Measurements from ENCODE around the gene AANAT. TPM values are rescaled to one million over a fixed set of nuclear protein-coding genes. Genes with fewer than 3 reads are reported as not detected.
A peak's percentile ranks its signal among the peaks of the same experiment; 100 is the strongest.

Gene AANAT
- total and polyA plus RNA-seq, 11 donors = 0.19 TPM; not detected in 10

DNA sequence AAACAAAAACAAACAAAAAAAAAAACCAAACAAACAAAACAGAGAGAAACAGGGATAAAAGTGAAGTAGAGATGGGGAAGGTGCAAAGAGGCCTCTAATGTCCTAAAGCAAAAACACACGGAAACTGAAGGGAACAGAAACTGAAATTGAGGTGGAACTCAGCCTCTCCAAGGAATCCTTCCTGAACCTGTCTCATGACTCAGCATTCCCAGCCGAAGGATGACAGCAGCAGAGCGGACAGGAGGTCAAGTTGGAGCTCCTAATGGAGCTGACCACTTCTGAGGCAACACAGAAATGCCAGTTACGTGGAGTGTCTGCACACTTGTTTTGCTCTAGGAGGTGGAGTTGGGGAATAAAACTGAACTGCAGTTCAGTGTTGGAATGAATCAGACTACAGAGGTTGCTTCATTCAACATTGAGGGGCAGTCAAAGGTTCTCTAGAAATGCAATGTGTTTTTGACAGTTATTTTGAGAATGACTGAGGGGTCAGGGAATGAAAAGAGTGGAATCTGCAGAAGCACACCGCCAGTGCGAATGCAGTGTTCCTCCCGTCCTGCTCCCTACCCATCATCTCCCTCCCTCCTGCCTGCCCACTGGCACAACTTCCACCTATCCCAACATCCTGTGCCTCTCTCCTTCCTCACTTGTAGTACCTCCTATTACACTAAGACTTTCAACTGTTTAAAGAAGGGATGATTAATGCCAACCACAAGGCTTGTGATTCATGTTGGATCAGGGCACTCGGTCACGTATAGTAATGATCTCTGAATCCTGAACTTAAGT, 20.8 kb upstream of the AANAT start:
- Histone ChIP-seq H3K4me1 (peaks cover 11 to 79% (median 53%) of the 10 kb centered on the region in 12 donors), H3K4me3 (no peak overlapping the region), H3K27me3 (no peaks in the 10 kb centered on the region), H3K27ac (peak overlapping the region in 11 of 12 donors; percentile 17 to 90 (median 79)), H3K36me3 (no peaks in the 10 kb centered on the region), H3K9me3 (no peaks in the 10 kb centered on the region)
- DNase-seq (no peak), ATAC-seq (peak in 3 of 4 donors; percentile 5 to 27 (median 27))
- intact Hi-C loops (cut with DNase I) = loop anchor here in 1 of 10 donors (5.0 kb wide), 1 partner anchor 34 kb away; no protein-coding TSS in a partner anchor
- whole genome bisulfite sequencing, 4 donors = 44 to 50% (median 48%) methylated on average over 9 of the region's 9 CpGs
- TF ChIP-seq POLR2A (IDR thresholded peaks at IDR 0.05) = no peak
- TF ChIP-seq, protein P1, sequence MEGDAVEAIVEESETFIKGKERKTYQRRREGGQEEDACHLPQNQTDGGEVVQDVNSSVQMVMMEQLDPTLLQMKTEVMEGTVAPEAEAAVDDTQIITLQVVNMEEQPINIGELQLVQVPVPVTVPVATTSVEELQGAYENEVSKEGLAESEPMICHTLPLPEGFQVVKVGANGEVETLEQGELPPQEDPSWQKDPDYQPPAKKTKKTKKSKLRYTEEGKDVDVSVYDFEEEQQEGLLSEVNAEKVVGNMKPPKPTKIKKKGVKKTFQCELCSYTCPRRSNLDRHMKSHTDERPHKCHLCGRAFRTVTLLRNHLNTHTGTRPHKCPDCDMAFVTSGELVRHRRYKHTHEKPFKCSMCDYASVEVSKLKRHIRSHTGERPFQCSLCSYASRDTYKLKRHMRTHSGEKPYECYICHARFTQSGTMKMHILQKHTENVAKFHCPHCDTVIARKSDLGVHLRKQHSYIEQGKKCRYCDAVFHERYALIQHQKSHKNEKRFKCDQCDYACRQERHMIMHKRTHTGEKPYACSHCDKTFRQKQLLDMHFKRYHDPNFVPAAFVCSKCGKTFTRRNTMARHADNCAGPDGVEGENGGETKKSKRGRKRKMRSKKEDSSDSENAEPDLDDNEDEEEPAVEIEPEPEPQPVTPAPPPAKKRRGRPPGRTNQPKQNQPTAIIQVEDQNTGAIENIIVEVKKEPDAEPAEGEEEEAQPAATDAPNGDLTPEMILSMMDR (IDR thresholded peaks at IDR 0.05) = no peak

DNA sequence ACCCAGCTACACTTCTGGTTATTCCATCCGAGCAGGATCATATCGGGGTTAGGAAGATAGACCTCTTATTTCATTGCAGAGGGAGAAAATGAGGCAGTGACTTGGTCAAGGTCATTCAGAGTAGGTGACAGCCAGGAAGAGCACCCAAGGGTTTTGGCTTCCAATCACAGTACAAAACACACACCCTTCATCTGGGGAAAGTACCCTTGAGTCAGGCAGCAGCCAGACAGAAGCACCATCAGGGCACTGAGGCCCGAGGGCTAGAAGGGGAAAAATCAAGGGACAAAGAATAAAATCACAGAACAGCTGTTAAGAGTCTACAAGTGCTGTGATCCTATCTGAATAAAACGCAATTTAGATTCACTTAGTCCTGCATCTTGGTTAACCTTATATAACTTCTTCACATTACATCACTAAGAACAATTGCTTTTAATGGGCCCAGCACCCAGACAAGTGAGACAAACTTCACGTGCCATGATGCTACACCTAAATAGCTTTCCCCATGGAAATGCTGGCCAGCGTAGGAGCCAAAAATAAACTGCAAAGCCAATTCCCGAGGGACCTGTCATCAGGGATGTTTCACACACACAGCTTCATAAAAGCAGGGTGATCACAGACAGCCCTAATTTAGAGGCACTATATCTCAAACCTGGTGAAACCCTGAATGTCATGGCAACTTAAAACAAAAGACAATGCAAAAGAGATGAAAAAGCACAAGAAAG, 19.3 kb upstream of the AANAT start:
- Histone ChIP-seq H3K9me3 (no peaks in the 10 kb centered on the region), H3K27ac (peak overlapping the region in 11 of 12 donors; percentile 47 to 91 (median 80)), H3K4me3 (peak overlapping the region in 2 of 12 donors; percentile 13 to 17), H3K36me3 (no peaks in the 10 kb centered on the region), H3K4me1 (peaks cover 11 to 75% (median 57%) of the 10 kb centered on the region in 12 donors), H3K27me3 (no peaks in the 10 kb centered on the region)
- intact Hi-C loops (cut with DNase I) = loop anchor here in 1 of 10 donors (5.0 kb wide), 1 partner anchor 36 kb away; no protein-coding TSS in a partner anchor
- WGBS, 4 donors = 40 to 58% (median 44%) methylated on average over 7 of the region's 7 CpGs
- DNase-seq = peak in 4 of 5 donors; percentile 52 to 63 (median 60)
- TF ChIP-seq POLR2A (IDR thresholded peaks at IDR 0.05) = peak in 1 of 2 donors; percentile 12
- TF ChIP-seq, protein P1 (IDR thresholded peaks at IDR 0.05) = no peak
- peak; percentile 44 to 84 (median 54) for ATAC-seq

DNA sequence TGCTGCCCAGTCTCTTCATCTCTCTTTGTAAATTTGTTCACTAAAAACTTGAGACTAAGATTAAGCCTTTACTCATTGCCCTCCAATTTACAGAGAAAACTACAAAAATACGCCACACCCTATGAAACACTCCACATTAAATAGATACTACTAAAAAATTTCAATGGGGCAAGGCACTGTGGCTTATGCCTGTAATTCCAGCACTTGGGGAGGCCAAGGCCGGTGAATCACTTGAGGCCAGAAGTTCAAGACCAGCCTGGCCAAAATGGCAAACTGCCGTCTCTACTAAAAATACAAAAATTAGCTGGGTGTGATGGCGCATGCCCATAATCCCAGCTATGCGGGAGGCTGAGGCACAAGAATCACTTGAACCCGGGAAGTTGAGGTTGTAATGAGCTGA, 18.3 kb upstream of the AANAT start:
- DNase-seq (no peak), ATAC-seq (no peak)
- Histone ChIP-seq H3K27ac (peak overlapping the region in 11 of 12 donors; percentile 29 to 91 (median 80)), H3K9me3 (no peaks in the 10 kb centered on the region), H3K27me3 (no peaks in the 10 kb centered on the region), H3K4me1 (peaks cover 11 to 72% (median 54%) of the 10 kb centered on the region in 12 donors), H3K36me3 (no peaks in the 10 kb centered on the region), H3K4me3 (no peak overlapping the region)
- 85 to 94% (median 89%) methylated on average over 6 of the region's 6 CpGs for WGBS, 4 donors
- no peak for TF ChIP-seq POLR2A (IDR thresholded peaks at IDR 0.05)
- TF ChIP-seq, protein P1 (IDR thresholded peaks at IDR 0.05) = no peak
- intact Hi-C loops (cut with DNase I) = loop anchor here in 1 of 10 donors (5.0 kb wide), 1 partner anchor 37 kb away; no protein-coding TSS in a partner anchor
